T-cell (primary cell): ENCODE measurements around the gene BCL2L1. TPM values are rescaled to one million over a fixed set of nuclear protein-coding genes. Genes with fewer than 3 reads are reported as not detected.
"Not testable (repeated sequence)": the region's sequence is repeated elsewhere in the genome, so short reads cannot be mapped to it uniquely, and the experiment has no call there.

Source experiments
- ATAC-seq, 4 experiments: fragments of 200-7000 bp in 3 of 4; fragments of 150-1000 bp in 1 of 4; cut with Tn5 transposase; replicated peaks in 1 of 4; 1 replicate in 3 of 4; 2 replicates in 1 of 4; pipeline ENCODE4 v1.10.0; 2021; ENCODE audit warnings: moderate library complexity in 3 of 4, mild to moderate bottlenecking in 2 of 4, moderate number of reproducible peaks in 1 of 4
- CTCF ChIA-PET, 2 donors: fragments of 300-600 bp; sonication (Branson Sonifier 250); formaldehyde crosslinking; loops; one replicate each; lab custom pipeline; 2022; ENCODE audit warnings: antibody characterized with exemption in 2 of 2; lab: Charles Lee
- POLR2A ChIA-PET, 2 donors: fragments of 300-600 bp; sonication (Branson Sonifier 250); formaldehyde crosslinking; loops; one replicate each; lab custom pipeline; 2022; ENCODE audit warnings: antibody characterized with exemption in 2 of 2; lab: Charles Lee
- DNase-seq, 35 experiments: peaks; one replicate each; pipeline versions ENCODE4 v3.0.0 to v3.0.0-alpha.2; 2013 to 2023
- H3K27ac ChIP-seq: one replicate; pipeline ENCODE4 v1.5.1; 2013; ENCODE audit warnings: low read length
- H3K27me3 ChIP-seq, 2 experiments: replicated peaks in 1 of 2; 1 replicate in 1 of 2; 2 replicates in 1 of 2; pipeline versions ENCODE4 v1.6.1 to v1.7.0; 2013; ENCODE audit warnings: low read length in 1 of 2, mixed read lengths in 1 of 2; ENCODE audit not compliant: control insufficient read depth in 2 of 2, insufficient read depth in 2 of 2; ENCODE audit errors: extremely low read depth in 1 of 2
- H3K36me3 ChIP-seq, 2 donors: 1 replicate in 1 of 2; 2 replicates in 1 of 2; pipeline versions ENCODE4 v1.6.1 to v1.7.0; 2013; ENCODE audit warnings: low read length in 1 of 2; ENCODE audit not compliant: control insufficient read depth in 2 of 2, insufficient read depth in 1 of 2; ENCODE audit errors: extremely low read depth in 1 of 2
- H3K4me1 ChIP-seq, 2 experiments: 1 replicate in 1 of 2; 2 replicates in 1 of 2; pipeline versions ENCODE4 v1.6.1 to v1.7.0; 2013; ENCODE audit warnings: low read length in 2 of 2, mixed read lengths in 1 of 2; ENCODE audit not compliant: insufficient read depth in 2 of 2, control insufficient read depth in 1 of 2; ENCODE audit errors: extremely low read depth in 1 of 2
- H3K4me3 ChIP-seq, 2 donors: 1 replicate in 1 of 2; 2 replicates in 1 of 2; pipeline versions ENCODE4 v1.5.1 to v1.7.0; 2013; ENCODE audit warnings: mild to moderate bottlenecking in 2 of 2, low read length in 1 of 2, moderate library complexity in 1 of 2; ENCODE audit not compliant: control insufficient read depth in 1 of 2; ENCODE audit errors: extremely low read depth in 1 of 2
- H3K9me3 ChIP-seq: 2 replicates; pipeline ENCODE4 v1.7.0; 2013
- H3K27ac Mint-ChIP-seq, 2 donors: one replicate each; pipeline ENCODE4 v1.8.0; 2020 to 2021; ENCODE audit warnings: mild to moderate bottlenecking in 2 of 2, mixed read lengths in 2 of 2
- H3K27me3 Mint-ChIP-seq, 2 donors: one replicate each; pipeline ENCODE4 v1.8.0; 2021 to 2022; ENCODE audit warnings: mixed read lengths in 2 of 2
- H3K36me3 Mint-ChIP-seq: one replicate; pipeline ENCODE4 v1.8.0; 2021; ENCODE audit warnings: mixed read lengths
- H3K4me1 Mint-ChIP-seq, 3 donors: one replicate each; pipeline ENCODE4 v1.8.0; 2020 to 2022; ENCODE audit warnings: mixed read lengths in 3 of 3, mild to moderate bottlenecking in 1 of 3
- H3K4me3 Mint-ChIP-seq, 3 donors: one replicate each; pipeline ENCODE4 v1.8.0; 2020 to 2022; ENCODE audit warnings: mild to moderate bottlenecking in 3 of 3, mixed read lengths in 3 of 3, moderate library complexity in 3 of 3
- H3K9me3 Mint-ChIP-seq, 3 donors: one replicate each; pipeline ENCODE4 v1.8.0; 2020 to 2022; ENCODE audit warnings: mixed read lengths in 3 of 3
- WGBS: methylation state at CpG from one replicate; pipeline ENCODE4 v1.1.5; 2013; ENCODE audit warnings: missing lambda C conversion rate; ENCODE audit not compliant: insufficient coverage; 5-methylcytosine and 5-hydroxymethylcytosine counted together
- total RNA-seq, 35 experiments: library from RNA in 6 of 35; stranded (reverse) in 6 of 35; fragments of 120-200 nt in 1 of 35; gene quantifications; one replicate each; pipeline versions ENCODE4 v1.2.1 to v1.2.4 and lab custom pipeline; 2013 to 2026

Gene BCL2L1
- total RNA-seq, 5 donors from 2014 or later (not counting 1 experiment from before 2014, with no cell fraction given), result 26.6 to 33.8 (median 27.7) TPM

DNA sequence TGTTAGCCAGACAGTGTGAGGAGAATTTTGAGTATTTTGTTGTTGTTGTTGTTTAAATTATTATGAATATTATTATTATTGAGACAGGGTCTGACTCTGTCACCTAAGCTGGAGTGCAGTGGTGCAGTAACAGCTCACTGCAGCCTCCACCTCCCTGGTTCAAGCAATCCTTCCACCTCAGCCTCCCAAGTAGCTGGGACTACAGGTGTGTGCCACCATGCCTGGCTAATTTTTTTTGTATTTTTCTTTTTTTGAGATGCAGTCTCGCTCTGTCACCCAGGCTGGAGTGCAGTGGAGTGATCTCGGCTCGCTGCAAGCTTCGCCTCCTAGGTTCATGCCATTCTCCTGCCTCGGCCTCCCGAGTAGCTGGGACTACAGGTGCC is 99.6 kb downstream of the BCL2L1 start:
- CTCF ChIA-PET, POLR2A ChIA-PET, H3K36me3 Mint-ChIP-seq, H3K9me3 Mint-ChIP-seq, H3K36me3 ChIP-seq, H3K4me3 ChIP-seq, H3K27me3 ChIP-seq, H3K27ac Mint-ChIP-seq, H3K4me1 Mint-ChIP-seq, ATAC-seq, H3K27me3 Mint-ChIP-seq, DNase-seq, H3K9me3 ChIP-seq, H3K4me3 Mint-ChIP-seq, H3K27ac ChIP-seq, H3K4me1 ChIP-seq: not testable (repeated sequence)
- WGBS, result no CpG with 5 or more reads among the region's 6 CpGs

DNA sequence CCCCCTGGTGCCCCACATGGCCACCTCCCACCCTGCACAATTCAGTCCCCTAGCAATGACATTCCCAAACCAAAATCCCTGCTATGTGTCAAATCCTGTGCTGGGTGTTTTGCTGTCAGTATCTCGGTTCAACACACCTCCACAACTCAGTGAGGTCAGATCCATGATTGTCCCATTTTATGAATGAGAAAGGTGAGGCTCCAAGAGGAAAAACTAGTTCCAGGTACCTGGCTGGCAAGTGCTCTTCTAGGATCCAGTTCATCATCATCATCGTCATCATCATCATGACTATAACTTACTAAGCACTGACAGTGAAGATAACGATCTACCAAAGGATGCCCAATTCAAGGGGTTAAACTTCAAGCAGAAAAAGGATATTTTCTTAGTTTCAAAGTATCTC is 102.4 kb downstream of the BCL2L1 start:
- Histone ChIP-seq H3K9me3 (no peaks in the 10 kb centered on the region), H3K4me1 (no peaks in the 10 kb centered on the region), H3K4me3 (no peak overlapping the region), H3K27me3 (peaks cover 0 to 14% of the 10 kb centered on the region in 2 experiments), H3K27ac (no peak overlapping the region), H3K36me3 (no peaks in the 10 kb centered on the region)
- no peak overlapping the region for H3K4me3 Mint-ChIP-seq
- ATAC-seq (no peak), DNase-seq (no peak)
- ChIA-PET POLR2A (no interaction called here), CTCF (no interaction called here)
- H3K27me3 Mint-ChIP-seq, result no peaks in the 10 kb centered on the region
- H3K36me3 Mint-ChIP-seq, result no peaks in the 10 kb centered on the region
- H3K4me1 Mint-ChIP-seq, result peaks cover 0 to 4% (median 0%) of the 10 kb centered on the region in 3 donors
- no peaks in the 10 kb centered on the region for H3K9me3 Mint-ChIP-seq
- WGBS, result no CpG with 5 or more reads among the region's 3 CpGs
- no peak overlapping the region for H3K27ac Mint-ChIP-seq

DNA sequence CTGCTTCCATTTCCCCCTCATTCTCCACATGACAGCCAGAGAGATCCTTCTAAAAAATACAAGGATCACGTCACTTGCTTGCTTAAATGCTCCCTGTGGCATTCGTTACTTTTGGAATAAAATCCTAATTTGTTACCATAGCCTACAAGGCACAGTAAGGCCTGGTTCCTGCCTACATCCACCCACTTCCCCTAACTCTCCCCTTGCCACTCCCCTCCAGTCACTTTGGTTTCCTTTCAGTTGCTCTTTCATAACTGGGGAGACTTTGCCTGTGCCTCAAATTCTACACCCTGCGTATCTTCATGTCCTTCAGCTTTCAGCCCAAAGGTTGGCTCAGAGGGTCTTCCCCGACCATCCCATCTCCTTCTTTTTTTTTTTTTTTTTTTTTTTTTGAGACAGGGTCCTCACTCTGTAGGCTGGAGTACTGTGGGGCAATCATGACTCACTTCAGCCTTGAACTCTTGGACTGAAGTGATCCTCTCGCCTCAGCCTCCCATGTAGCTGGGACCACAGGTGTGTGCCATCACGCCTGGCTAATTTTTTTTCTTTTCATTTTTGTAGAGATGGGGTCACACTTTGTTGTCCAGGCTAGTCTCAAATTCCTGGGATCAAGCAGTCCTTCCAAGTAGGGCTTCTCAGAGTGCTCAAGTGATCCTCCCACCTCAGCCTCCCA is 105.1 kb downstream of the BCL2L1 start:
- 71% methylated on average over 2 of the region's 6 CpGs for WGBS
- Histone ChIP-seq H3K4me1 (peaks cover 0 to 5% of the 10 kb centered on the region in 2 experiments), H3K27me3 (peaks cover 0 to 17% of the 10 kb centered on the region in 2 experiments), H3K9me3 (no peaks in the 10 kb centered on the region), H3K27ac (no peak overlapping the region), H3K36me3 (no peaks in the 10 kb centered on the region), H3K4me3 (no peak overlapping the region)
- DNase-seq, result peak in 1 of 35 experiments; percentile 16
- no peaks in the 10 kb centered on the region for H3K9me3 Mint-ChIP-seq
- H3K27me3 Mint-ChIP-seq, result no peaks in the 10 kb centered on the region
- ChIA-PET CTCF (interaction anchor here in 1 of 2 donors (0.6 to 0.9 kb wide), 2 partner anchors 17 to 156 kb away, joined by 3 to 9 read pairs; no protein-coding TSS in a partner anchor), POLR2A (interaction anchor here in 1 of 2 donors (0.6 kb wide), 1 partner anchor 142 kb away, joined by 3 read pairs; no protein-coding TSS in a partner anchor)
- H3K36me3 Mint-ChIP-seq, result no peaks in the 10 kb centered on the region
- H3K27ac Mint-ChIP-seq, result no peak overlapping the region
- no peak overlapping the region for H3K4me3 Mint-ChIP-seq
- H3K4me1 Mint-ChIP-seq, result peaks cover 0 to 7% (median 0%) of the 10 kb centered on the region in 3 donors
- ATAC-seq, result no peak

- Histone ChIP-seq H3K27me3 (peaks cover 0 to 32% of the 10 kb centered on the region in 2 experiments), H3K9me3 (no peaks in the 10 kb centered on the region), H3K4me1 (peaks cover 0 to 6% of the 10 kb centered on the region in 2 experiments), H3K4me3 (no peak overlapping the region), H3K27ac (no peak overlapping the region), H3K36me3 (no peaks in the 10 kb centered on the region)
- no peaks in the 10 kb centered on the region for H3K27me3 Mint-ChIP-seq
- H3K9me3 Mint-ChIP-seq, result no peaks in the 10 kb centered on the region
- ChIA-PET CTCF (interaction anchor here in 1 of 2 donors (0.6 kb wide), 1 partner anchor 1750 kb away, joined by 3 read pairs; no protein-coding TSS in a partner anchor), POLR2A (no interaction called here)
- ATAC-seq (no peak), DNase-seq (no peak)
- no peak overlapping the region for H3K27ac Mint-ChIP-seq
- H3K4me3 Mint-ChIP-seq, result no peak overlapping the region
- 85% methylated on average over 4 of the region's 8 CpGs for WGBS
- no peaks in the 10 kb centered on the region for H3K36me3 Mint-ChIP-seq
- H3K4me1 Mint-ChIP-seq, result peaks cover 0 to 7% (median 0%) of the 10 kb centered on the region in 3 donors
These were observed 107.3 kb downstream of the BCL2L1 start for GRCh38 chr20:31615416-31615815.

Other genes with a start within 250 kb of the BCL2L1 start
- gene DEFB124, start 247.7 kb downstream of the BCL2L1 start, total RNA-seq, result not detected
- gene REM1, start 247.6 kb downstream of the BCL2L1 start, total RNA-seq, result not detected
- 100 to 1,000 TPM; 108 to 149 (median 140) TPM for gene HM13, start 208.4 kb downstream of the BCL2L1 start, total RNA-seq
- 10 to 100 TPM in 1 of 5 donors, 1 to 10 TPM in 4; 1.4 to 11.2 (median 2.2) TPM for gene ID1, start 117.6 kb downstream of the BCL2L1 start, total RNA-seq
- gene COX4I2, start 85.0 kb downstream of the BCL2L1 start, total RNA-seq, result not detected
- 1 to 10 TPM in 4 of 5 donors, under 1 TPM in 1; 0.99 to 3.0 (median 1.4) TPM for gene TPX2, start 16.4 kb upstream of the BCL2L1 start, total RNA-seq
- not detected for gene MYLK2, start 96.5 kb upstream of the BCL2L1 start, total RNA-seq
- gene FOXS1, start 122.7 kb upstream of the BCL2L1 start, total RNA-seq, result not detected
- not detected for gene DUSP15, start 147.7 kb upstream of the BCL2L1 start, total RNA-seq
- gene TTLL9, start 147.8 kb upstream of the BCL2L1 start, total RNA-seq, result under 1 TPM in 1 of 5 donors, not detected in 4; 0.16 TPM
- gene PDRG1, start 229.2 kb upstream of the BCL2L1 start, total RNA-seq, result 10 to 100 TPM in 3 of 5 donors, 1 to 10 TPM in 2; 7.5 to 14.5 (median 11.6) TPM
- gene XKR7, start 245.3 kb upstream of the BCL2L1 start, total RNA-seq, result not detected